ENCODE measurements around the gene MLEC.

Gene MLEC

DNA sequence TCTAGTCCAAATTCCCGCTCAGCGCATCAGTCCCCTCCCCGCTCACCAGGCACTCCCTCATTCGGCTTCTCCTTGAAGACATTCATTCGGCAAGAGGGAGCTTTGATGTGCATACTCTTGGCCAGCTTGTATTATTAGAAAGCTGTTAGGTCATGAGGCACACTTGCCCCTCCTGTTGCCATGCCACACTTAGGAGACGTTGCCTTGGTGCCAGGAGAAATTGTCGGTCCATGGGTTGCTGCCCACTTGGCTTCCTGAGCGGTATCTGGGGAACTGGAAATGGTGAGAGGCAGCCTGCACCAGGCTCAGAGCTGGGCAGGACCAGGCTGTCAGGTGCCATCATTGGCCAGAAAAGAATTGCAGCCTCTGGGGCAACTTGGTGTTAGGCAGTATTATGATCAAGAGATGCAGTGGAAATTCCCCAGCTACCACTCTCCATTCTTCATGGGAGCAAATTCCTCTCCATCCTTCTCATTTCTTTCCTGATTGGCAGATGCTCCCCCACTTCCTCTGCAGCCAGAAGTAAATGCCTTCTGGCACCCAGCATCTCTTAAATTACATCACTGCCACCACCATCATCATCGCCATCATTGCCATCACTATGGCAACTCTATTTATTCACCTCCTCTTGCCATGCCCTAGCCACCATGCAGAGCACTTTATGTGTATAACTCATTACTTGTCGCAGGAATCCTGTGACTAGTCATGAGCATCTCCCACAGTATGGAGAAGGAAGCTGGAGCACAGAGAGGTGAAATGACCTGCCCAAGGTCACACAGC is 34.1 kb upstream of the MLEC start:
- DNase-seq (ENCODE audit: low read depth) = no peak
- no peak for TF ChIP-seq CTCF (conservative IDR thresholded peaks at IDR 0.05; ENCODE audit: control insufficient read depth, insufficient read depth, low read depth, low read length)
- H3K4me3 ChIP-seq (ENCODE audit: control insufficient read depth, low read depth, low read length) = no peak overlapping the region

DNA sequence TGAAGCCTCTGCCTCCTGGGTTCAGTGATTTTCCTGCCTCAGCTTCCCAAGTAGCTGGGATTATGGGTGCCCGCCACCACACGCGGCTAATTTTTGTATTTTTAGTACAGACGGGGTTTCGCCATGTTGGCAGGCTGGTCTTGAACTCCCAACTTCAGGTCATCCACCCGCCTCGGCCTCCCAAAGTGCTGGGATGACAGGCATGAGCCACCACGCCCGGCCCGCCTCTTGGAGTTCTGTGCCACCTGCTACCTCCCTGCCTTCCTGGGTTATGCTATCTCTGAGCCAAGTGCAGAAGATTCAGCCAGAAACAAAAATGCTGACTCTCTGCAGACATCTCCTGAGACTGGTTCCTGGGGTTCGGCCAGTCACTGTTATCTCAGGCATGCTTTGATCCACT is 33.3 kb upstream of the MLEC start:
- no peak for TF ChIP-seq CTCF (conservative IDR thresholded peaks at IDR 0.05; ENCODE audit: control insufficient read depth, insufficient read depth, low read depth, low read length)
- DNase-seq (ENCODE audit: low read depth) = no peak
- no peak overlapping the region for H3K4me3 ChIP-seq (ENCODE audit: control insufficient read depth, low read depth, low read length)

DNA sequence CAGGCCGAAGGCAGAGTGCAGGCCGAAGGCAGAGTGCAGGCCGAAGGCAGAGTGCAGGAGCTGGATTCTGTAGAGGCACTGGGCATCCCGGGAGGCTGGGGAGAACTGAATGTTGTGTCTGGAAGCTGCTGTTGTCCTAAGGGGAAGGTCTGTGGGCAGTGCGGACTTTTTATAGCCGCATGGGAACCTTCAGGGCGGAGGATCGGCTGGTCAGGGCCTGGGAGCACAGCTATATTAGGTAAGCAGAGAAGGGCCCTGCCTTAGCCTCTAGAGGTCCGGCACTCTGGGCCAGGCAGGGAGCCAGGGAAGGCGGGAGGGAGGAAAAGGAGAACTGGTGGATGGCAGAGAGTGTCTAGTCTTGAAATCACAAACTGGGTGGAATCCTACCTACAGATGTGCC is 32.3 kb upstream of the MLEC start:
- no peak overlapping the region for H3K4me3 ChIP-seq (ENCODE audit: control insufficient read depth, low read depth, low read length)
- DNase-seq (ENCODE audit: low read depth) = no peak
- TF ChIP-seq CTCF (conservative IDR thresholded peaks at IDR 0.05; ENCODE audit: control insufficient read depth, insufficient read depth, low read depth, low read length) = no peak

DNA sequence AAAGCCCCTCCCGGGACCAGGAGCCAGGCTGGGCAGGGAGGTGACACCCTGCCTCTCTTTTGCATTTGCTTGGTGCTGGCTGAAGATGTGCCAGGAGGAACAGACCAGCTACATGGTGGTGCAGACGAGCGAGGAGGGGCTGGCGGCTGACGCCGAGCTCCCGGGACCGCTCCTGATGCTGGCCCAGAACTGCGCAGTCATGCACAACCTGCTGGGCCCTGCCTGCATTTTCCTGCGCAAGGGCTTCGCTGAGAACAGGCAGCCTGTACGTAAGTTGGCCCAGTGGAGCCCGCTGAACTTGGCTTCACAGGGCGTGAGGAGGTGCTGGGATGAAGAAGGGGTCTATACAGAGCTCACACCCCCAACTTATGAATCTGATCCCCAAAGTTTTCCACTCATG is 30.9 kb upstream of the MLEC start:
- no peak for DNase-seq (ENCODE audit: low read depth)
- H3K4me3 ChIP-seq (ENCODE audit: control insufficient read depth, low read depth, low read length) = no peak overlapping the region
- TF ChIP-seq CTCF (conservative IDR thresholded peaks at IDR 0.05; ENCODE audit: control insufficient read depth, insufficient read depth, low read depth, low read length) = no peak

DNA sequence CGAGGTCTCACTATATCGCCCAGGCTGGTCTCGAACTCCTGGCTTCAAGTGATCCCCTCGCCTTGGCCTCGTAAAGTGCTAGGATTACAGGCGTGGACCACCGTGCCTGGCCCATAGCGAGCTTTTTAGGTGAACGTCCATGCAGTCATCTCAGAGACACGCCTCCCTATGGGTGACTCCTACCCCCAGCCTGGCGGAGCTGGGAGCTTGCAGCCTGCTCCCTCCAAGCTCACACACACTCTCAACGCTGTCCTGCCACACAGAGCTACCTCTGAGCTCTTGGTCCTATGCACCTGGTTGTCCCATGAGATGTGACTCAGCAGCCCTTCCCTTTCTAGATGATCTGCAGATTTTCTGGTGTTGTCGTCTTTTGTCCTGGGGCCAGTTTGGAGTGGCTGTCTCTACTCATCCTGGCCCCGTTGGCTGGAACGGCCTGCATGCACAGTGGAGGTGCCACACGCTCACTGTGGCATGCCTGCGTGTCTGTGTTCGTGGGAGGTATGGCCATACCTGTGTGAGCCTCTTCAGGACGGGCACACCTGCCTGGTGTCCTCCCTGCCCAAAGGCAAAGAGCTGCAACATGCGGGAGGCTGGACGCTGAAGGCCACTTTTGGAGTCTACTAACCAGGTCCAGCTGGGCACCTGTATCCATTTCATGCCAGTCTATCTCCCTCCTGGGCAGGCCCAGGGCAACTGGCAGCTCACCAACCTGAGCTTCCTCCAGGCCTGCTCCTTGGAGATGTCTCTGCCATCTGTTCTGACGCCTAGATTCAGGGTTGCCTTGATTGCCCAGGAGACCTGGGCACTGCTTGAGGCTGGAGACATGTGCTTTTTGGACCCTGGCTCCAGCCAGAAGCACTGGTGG is 28.4 kb upstream of the MLEC start:
- no peak overlapping the region for H3K4me3 ChIP-seq (ENCODE audit: control insufficient read depth, low read depth, low read length)
- no peak for TF ChIP-seq CTCF (conservative IDR thresholded peaks at IDR 0.05; ENCODE audit: control insufficient read depth, insufficient read depth, low read depth, low read length)
- DNase-seq (ENCODE audit: low read depth) = no peak

DNA sequence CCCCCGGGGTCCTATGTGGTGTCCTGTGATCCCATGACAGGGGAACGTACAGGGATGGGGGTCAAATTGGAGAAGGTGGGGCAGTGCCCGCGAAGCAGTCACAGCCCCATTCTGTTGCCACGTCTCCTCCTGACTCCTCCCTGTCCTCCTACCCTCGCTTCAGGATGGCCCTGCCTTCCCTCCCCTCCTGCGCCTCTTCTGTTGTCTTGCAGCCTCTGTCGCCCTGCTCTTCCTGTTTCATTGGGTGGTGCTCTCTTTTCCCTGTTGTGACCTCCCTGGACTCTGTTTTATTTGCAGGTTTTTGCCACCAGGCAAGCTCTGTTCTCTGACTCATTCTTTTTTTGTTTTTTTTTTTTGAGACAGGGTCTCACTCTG is 27.8 kb upstream of the MLEC start:
- no peak overlapping the region for H3K4me3 ChIP-seq (ENCODE audit: control insufficient read depth, low read depth, low read length)
- no peak for DNase-seq (ENCODE audit: low read depth)
- TF ChIP-seq CTCF (conservative IDR thresholded peaks at IDR 0.05; ENCODE audit: control insufficient read depth, insufficient read depth, low read depth, low read length) = no peak
